Measurements from ENCODE around the gene SMIM20. TPM values are rescaled to one million over a fixed set of nuclear protein-coding genes. Genes with fewer than 3 reads are reported as not detected.

SMIM20 gene
- total and polyA plus RNA-seq, 9 of the 15 experiments (the other 6 are each of a cell fraction or from before 2014, with no cell fraction given) = 25.1 to 51.0 (median 38.9) TPM

- TF ChIP-seq UBTF (IDR thresholded peaks at IDR 0.05; ENCODE audit: borderline replicate concordance in 1 of 2, low read depth in 2 of 2, low read length in 2 of 2) (no peak), ARID2 (IDR thresholded peaks at IDR 0.05) (no peak), DEAF1 (CRISPR knock-in tag; IDR thresholded peaks at IDR 0.05) (no peak), MYNN (IDR thresholded peaks at IDR 0.05) (no peak), MYNN (CRISPR knock-in tag; IDR thresholded peaks at IDR 0.05) (no peak), FUS (optimal IDR thresholded peaks at IDR 0.05; ENCODE audit: low read depth, low read length) (no peak), ZNF57 (CRISPR knock-in tag; IDR thresholded peaks at IDR 0.05) (no peak)
These were observed 17.1 kb upstream of the SMIM20 start (continued) for GRCh38 chr4:25896776-25897539.
